ENCODE results near the gene BTBD2.

DNA sequence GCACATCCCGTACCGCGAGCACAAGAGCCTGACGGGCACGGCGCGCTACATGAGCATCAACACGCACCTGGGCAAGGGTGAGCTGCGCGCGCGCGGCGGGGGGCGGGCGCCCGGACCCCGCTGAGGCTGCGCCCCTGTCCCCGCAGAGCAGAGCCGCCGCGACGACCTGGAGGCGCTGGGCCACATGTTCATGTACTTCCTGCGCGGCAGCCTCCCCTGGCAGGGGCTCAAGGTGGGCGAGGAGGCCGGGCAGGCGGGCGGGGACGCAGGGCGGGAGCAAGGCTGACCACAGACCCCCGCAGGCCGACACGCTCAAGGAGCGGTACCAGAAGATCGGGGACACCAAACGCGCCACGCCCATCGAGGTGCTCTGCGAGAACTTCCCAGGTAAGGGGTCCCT, 36.5 kb downstream of the BTBD2 start:
- TF ChIP-seq, protein P1, sequence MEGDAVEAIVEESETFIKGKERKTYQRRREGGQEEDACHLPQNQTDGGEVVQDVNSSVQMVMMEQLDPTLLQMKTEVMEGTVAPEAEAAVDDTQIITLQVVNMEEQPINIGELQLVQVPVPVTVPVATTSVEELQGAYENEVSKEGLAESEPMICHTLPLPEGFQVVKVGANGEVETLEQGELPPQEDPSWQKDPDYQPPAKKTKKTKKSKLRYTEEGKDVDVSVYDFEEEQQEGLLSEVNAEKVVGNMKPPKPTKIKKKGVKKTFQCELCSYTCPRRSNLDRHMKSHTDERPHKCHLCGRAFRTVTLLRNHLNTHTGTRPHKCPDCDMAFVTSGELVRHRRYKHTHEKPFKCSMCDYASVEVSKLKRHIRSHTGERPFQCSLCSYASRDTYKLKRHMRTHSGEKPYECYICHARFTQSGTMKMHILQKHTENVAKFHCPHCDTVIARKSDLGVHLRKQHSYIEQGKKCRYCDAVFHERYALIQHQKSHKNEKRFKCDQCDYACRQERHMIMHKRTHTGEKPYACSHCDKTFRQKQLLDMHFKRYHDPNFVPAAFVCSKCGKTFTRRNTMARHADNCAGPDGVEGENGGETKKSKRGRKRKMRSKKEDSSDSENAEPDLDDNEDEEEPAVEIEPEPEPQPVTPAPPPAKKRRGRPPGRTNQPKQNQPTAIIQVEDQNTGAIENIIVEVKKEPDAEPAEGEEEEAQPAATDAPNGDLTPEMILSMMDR (conservative IDR thresholded peaks at IDR 0.05; ENCODE audit: low read length), result no peak
- TF ChIP-seq EZH2phosphoT487 (IDR thresholded peaks at IDR 0.05; ENCODE audit: borderline replicate concordance), result no peak

Data from Loucy (cell line).